Calu3 (cell line): ENCODE measurements around the gene HEY2. TPM values are rescaled to one million over a fixed set of nuclear protein-coding genes. Genes with fewer than 3 reads are reported as not detected.

ENCODE experiments used
- BruUV-seq: library from RNA; stranded (reverse); fragments of 400-500 nt; replicated peaks from 2 replicates; lab custom pipeline; 2021; lab: Mats Ljungman, UMichigan
- CTCF ChIA-PET: fragments of 300-600 bp; sonication (Branson Sonifier 250); formaldehyde crosslinking; loops from one replicate; lab custom pipeline; 2022; ENCODE audit warnings: antibody characterized with exemption; lab: Charles Lee
- DNase-seq: peaks from one replicate; pipeline ENCODE4 v3.0.0; 2022
- H3K27ac Mint-ChIP-seq: one replicate; pipeline ENCODE4 v1.8.0; 2022; ENCODE audit warnings: mixed read lengths; ENCODE audit not compliant: unreplicated experiment
- H3K27me3 Mint-ChIP-seq: one replicate; pipeline ENCODE4 v1.8.0; 2022; ENCODE audit warnings: mixed read lengths; ENCODE audit not compliant: unreplicated experiment
- H3K36me3 Mint-ChIP-seq: one replicate; pipeline ENCODE4 v1.8.0; 2022; ENCODE audit warnings: mild to moderate bottlenecking, moderate library complexity, mixed read lengths; ENCODE audit not compliant: insufficient read depth, unreplicated experiment
- H3K4me1 Mint-ChIP-seq: one replicate; pipeline ENCODE4 v1.8.0; 2022; ENCODE audit warnings: mild to moderate bottlenecking, low read depth, mixed read lengths; ENCODE audit not compliant: unreplicated experiment
- H3K4me3 Mint-ChIP-seq: one replicate; pipeline ENCODE4 v1.8.0; 2022; ENCODE audit warnings: mild to moderate bottlenecking, low read depth, moderate library complexity, mixed read lengths; ENCODE audit not compliant: unreplicated experiment
- H3K9me3 Mint-ChIP-seq: one replicate; pipeline ENCODE4 v1.8.0; 2022; ENCODE audit warnings: low read depth, mixed read lengths; ENCODE audit not compliant: unreplicated experiment
- CTCF ChIP-seq: fragments of 200-600 bp; IDR thresholded peaks from one replicate; pipeline ENCODE4 v1.8.0; 2022; ENCODE audit warnings: antibody characterized with exemption; ENCODE audit not compliant: unreplicated experiment
- intact Hi-C: fragments of 100-400 bp; cut with micrococcal nuclease; formaldehyde crosslinking; loops from one replicate; pipeline ENCODE4 v1.10.0; 2022; ENCODE audit not compliant: unreplicated experiment
- total RNA-seq: library from RNA; stranded (reverse); gene quantifications from 2 replicates; pipeline ENCODE4 v1.2.3, GENCODE V29; 2022

The HEY2 gene
- total RNA-seq, 1 experiment from 2014 or later: 0.47 TPM

- BruUV-seq: no TSS peak
- TF ChIP-seq CTCF: no peak
- CTCF ChIA-PET: interaction anchor here (0.8 to 2.1 kb wide), 9 partner anchors 8 to 168 kb away, joined by 3 to 8 read pairs (median 5); partner anchors contain the start of gene HINT3
- H3K27ac Mint-ChIP-seq: peak overlapping the region; percentile 17
- peaks cover 15% of the 10 kb centered on the region for H3K4me1 Mint-ChIP-seq
- DNase-seq: no peak
- no peaks in the 10 kb centered on the region for H3K9me3 Mint-ChIP-seq
- peak overlapping the region; percentile 78 for H3K4me3 Mint-ChIP-seq
- H3K27me3 Mint-ChIP-seq: no peaks in the 10 kb centered on the region
- intact Hi-C loops: loop anchor here (2.0 to 5.0 kb wide), 2 partner anchors 78 to 167 kb away; partner anchors contain the start of gene HINT3
- H3K36me3 Mint-ChIP-seq: peaks cover 29% of the 10 kb centered on the region
Observed at GRCh38 chr6:125789576-125790357, 40.3 kb downstream of the HEY2 start.

GRCh38 chr6:125790358-125791150 lies 41.1 kb downstream of the HEY2 start, which contains the start of gene NCOA7:
NCOA7 (plus strand) TSS chr6:125790960; CDS start chr6:125815355, 24,395 bp downstream.
- Mint-ChIP-seq H3K9me3 (no peaks in the 10 kb centered on the region), H3K4me1 (peaks cover 23% of the 10 kb centered on the region), H3K36me3 (peaks cover 29% of the 10 kb centered on the region), H3K27ac (peak within 1 kb of the TSS; percentile 54), H3K4me3 (peak within 1 kb of the TSS; percentile 78), H3K27me3 (no peaks in the 10 kb centered on the region)
- CTCF ChIA-PET: interaction anchor here (0.7 to 2.1 kb wide), 12 partner anchors 9 to 195 kb away, joined by 3 to 8 read pairs (median 4); partner anchors contain the start of gene HINT3
- peak; percentile 68 for DNase-seq
- intact Hi-C loops: loop anchor here (2.0 to 5.0 kb wide), 2 partner anchors 77 to 166 kb away; partner anchors contain the start of gene HINT3
- no peak for TF ChIP-seq CTCF
- BruUV-seq: no TSS peak

GRCh38 chr6:125791151-125791819 lies 41.9 kb downstream of the HEY2 start:
- intact Hi-C loops: loop anchor here (2.0 to 5.0 kb wide), 2 partner anchors 76 to 166 kb away; partner anchors contain the start of gene HINT3
- peak overlapping the region; percentile 78 for H3K4me3 Mint-ChIP-seq
- no TSS peak for BruUV-seq
- H3K27ac Mint-ChIP-seq: peak overlapping the region; percentile 54
- CTCF ChIA-PET: interaction anchor here (0.7 to 2.1 kb wide), 10 partner anchors 10 to 194 kb away, joined by 3 to 8 read pairs (median 3); no protein-coding TSS in a partner anchor
- peaks cover 29% of the 10 kb centered on the region for H3K36me3 Mint-ChIP-seq
- H3K9me3 Mint-ChIP-seq: no peaks in the 10 kb centered on the region
- peaks cover 28% of the 10 kb centered on the region for H3K4me1 Mint-ChIP-seq
- TF ChIP-seq CTCF: no peak
- H3K27me3 Mint-ChIP-seq: no peaks in the 10 kb centered on the region
- peak; percentile 36 for DNase-seq
